Measurements from ENCODE around the gene ADAM12.

The ADAM12 gene

DNA sequence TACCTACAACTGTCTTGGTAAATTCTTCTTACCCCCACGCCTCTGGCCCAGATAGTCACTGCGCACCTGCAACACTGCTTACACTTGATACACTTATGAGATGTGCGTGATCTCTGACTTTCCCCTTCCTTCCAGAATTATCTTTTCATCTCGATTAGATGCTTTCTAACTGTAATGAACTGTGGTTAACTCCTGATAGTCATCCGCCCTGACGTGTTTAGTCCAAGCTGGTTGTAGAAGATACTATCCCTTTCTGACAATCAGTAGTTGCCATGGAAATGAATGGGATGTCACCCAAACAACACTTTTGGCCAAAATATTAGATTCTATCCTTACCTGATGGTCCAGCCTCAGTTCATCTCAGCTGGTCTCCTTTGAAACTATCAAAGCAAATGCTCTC lies 241.5 kb downstream of the ADAM12 start:
- ChIA-PET POLR2A (no interaction called here), CTCF (no interaction called here)
- Histone ChIP-seq H3K4me1 (ENCODE audit: control insufficient read depth, insufficient read depth, low read length) (no peaks in the 10 kb centered on the region), H3K36me3 (ENCODE audit: control insufficient read depth in 2 of 2, insufficient read depth in 1 of 2, low read length in 2 of 2) (no peaks in the 10 kb centered on the region), H3K4me3 (ENCODE audit: low read depth, low read length) (no peak overlapping the region), H3K27ac (ENCODE audit: extremely low read depth, low read depth, low read length) (no peak overlapping the region), H3K9me3 (ENCODE audit: control insufficient read depth, insufficient read depth, low read depth, low read length) (no peaks in the 10 kb centered on the region)
- TF ChIP-seq ZNF610 (tag by site-specific recombination; IDR thresholded peaks at IDR 0.05; ENCODE audit: borderline replicate concordance) = no peak
- TF ChIP-seq ZNF391 (tag by site-specific recombination; IDR thresholded peaks at IDR 0.05; ENCODE audit: borderline replicate concordance, low read depth) = no peak
- TF ChIP-seq REPIN1 (tag by site-specific recombination; IDR thresholded peaks at IDR 0.05; ENCODE audit: low read depth) = no peak
- no peak for TF ChIP-seq ZFP69B (tag by site-specific recombination; IDR thresholded peaks at IDR 0.05)
- TF ChIP-seq ZNF473 (tag by site-specific recombination; IDR thresholded peaks at IDR 0.05) = no peak
- no peak for TF ChIP-seq ZNF211 (tag by site-specific recombination; IDR thresholded peaks at IDR 0.05; ENCODE audit: low read depth)
- TF ChIP-seq, protein P1, sequence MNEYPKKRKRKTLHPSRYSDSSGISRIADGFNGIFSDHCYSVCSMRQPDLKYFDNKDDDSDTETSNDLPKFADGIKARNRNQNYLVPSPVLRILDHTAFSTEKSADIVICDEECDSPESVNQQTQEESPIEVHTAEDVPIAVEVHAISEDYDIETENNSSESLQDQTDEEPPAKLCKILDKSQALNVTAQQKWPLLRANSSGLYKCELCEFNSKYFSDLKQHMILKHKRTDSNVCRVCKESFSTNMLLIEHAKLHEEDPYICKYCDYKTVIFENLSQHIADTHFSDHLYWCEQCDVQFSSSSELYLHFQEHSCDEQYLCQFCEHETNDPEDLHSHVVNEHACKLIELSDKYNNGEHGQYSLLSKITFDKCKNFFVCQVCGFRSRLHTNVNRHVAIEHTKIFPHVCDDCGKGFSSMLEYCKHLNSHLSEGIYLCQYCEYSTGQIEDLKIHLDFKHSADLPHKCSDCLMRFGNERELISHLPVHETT (tag by site-specific recombination; IDR thresholded peaks at IDR 0.05) = no peak
- no peak for TF ChIP-seq KLF10 (tag by site-specific recombination; IDR thresholded peaks at IDR 0.05)
- no peak for TF ChIP-seq ZBTB21 (tag by site-specific recombination; IDR thresholded peaks at IDR 0.05)
- TF ChIP-seq ZNF76 (tag by site-specific recombination; IDR thresholded peaks at IDR 0.05; ENCODE audit: borderline replicate concordance, low read depth) = no peak
- no peak for TF ChIP-seq KLF7 (tag by site-specific recombination; IDR thresholded peaks at IDR 0.05; ENCODE audit: borderline replicate concordance)
- no peak for TF ChIP-seq ZNF366 (tag by site-specific recombination; conservative IDR thresholded peaks at IDR 0.05)
- no peak for TF ChIP-seq ZNF596 (tag by site-specific recombination; IDR thresholded peaks at IDR 0.05)
- TF ChIP-seq ZIC2 (tag by site-specific recombination; IDR thresholded peaks at IDR 0.05) = no peak
- TF ChIP-seq ZNF768 (tag by site-specific recombination; IDR thresholded peaks at IDR 0.05) = no peak

DNA sequence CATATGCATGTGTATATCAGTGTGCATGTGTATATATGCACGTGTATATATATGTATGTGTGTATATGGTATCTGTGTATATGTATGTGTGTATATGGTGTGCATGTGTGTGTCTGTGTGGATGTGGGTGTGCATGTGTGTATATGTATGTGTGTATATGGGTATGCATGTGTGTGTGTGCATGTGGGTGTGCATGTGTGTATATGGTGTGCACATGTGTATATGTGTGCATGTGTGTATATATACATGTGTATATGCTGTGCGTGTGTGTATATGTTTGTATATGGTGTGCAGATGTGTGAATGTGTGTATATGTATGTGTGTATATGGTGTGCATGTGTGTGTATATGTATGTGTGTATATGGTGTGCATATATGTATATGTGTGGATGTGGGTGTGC lies 245.2 kb downstream of the ADAM12 start:
- POLR2A ChIA-PET = no interaction called here
- Histone ChIP-seq H3K9me3 (ENCODE audit: control insufficient read depth, insufficient read depth, low read depth, low read length) (no peaks in the 10 kb centered on the region), H3K4me1 (ENCODE audit: control insufficient read depth, insufficient read depth, low read length) (no peaks in the 10 kb centered on the region), H3K27ac (ENCODE audit: extremely low read depth, low read depth, low read length) (no peak overlapping the region), H3K36me3 (ENCODE audit: control insufficient read depth in 2 of 2, insufficient read depth in 1 of 2, low read length in 2 of 2) (no peaks in the 10 kb centered on the region), H3K4me3 (ENCODE audit: low read depth, low read length) (no peak overlapping the region)
- CTCF ChIA-PET = no interaction called here
- no peak for TF ChIP-seq ZNF350 (tag by site-specific recombination; IDR thresholded peaks at IDR 0.05)
- no peak for TF ChIP-seq ZNF571 (tag by site-specific recombination; IDR thresholded peaks at IDR 0.05)
- TF ChIP-seq PRDM10 (tag by site-specific recombination; IDR thresholded peaks at IDR 0.05) = no peak
- no peak for TF ChIP-seq ZNF830 (tag by site-specific recombination; IDR thresholded peaks at IDR 0.05; ENCODE audit: low read depth)
- TF ChIP-seq ZNF239 (tag by site-specific recombination; IDR thresholded peaks at IDR 0.05) = no peak
